Uterus (tissue), 4 donors: ENCODE data around the gene NRAS. TPM values are rescaled to one million over a fixed set of nuclear protein-coding genes. Genes with fewer than 3 reads are reported as not detected.

Source experiments
- DNase-seq, 2 donors: peaks; one replicate each; pipeline ENCODE4 v3.0.0-alpha.2; 2019 to 2020
- H3K27ac ChIP-seq, 2 donors: fragments of 200-600 bp; sonication (generic); 1 replicate in 1 of 2; 2 replicates in 1 of 2; pipeline ENCODE4 v1.5.1; 2016 to 2018
- H3K27me3 ChIP-seq, 2 donors: fragments of 200-600 bp; sonication (generic); one replicate each; pipeline ENCODE4 v1.5.1; 2018 to 2019; ENCODE audit warnings: control low read depth in 1 of 2
- H3K36me3 ChIP-seq, 2 donors: fragments of 200-600 bp; sonication (generic); one replicate each; pipeline ENCODE4 v1.5.1; 2019; ENCODE audit warnings: control low read depth in 1 of 2
- H3K4me1 ChIP-seq, 2 donors: fragments of 200-600 bp; sonication (generic); one replicate each; pipeline ENCODE4 v1.5.1; 2018 to 2019; ENCODE audit warnings: control low read depth in 1 of 2
- H3K4me3 ChIP-seq, 2 donors: fragments of 200-600 bp; sonication (generic); 1 replicate in 1 of 2; 2 replicates in 1 of 2; pipeline ENCODE4 v1.5.1; 2018 to 2019; ENCODE audit warnings: mild to moderate bottlenecking in 1 of 2
- H3K9me3 ChIP-seq, 2 donors: fragments of 200-600 bp; sonication (generic); one replicate each; pipeline ENCODE4 v1.5.1; 2019; ENCODE audit warnings: control low read depth in 1 of 2
- POLR2A ChIP-seq, 2 donors: fragments of 450-650 bp; IDR thresholded peaks; one replicate each; pipeline ENCODE4 v1.6.1; 2016; ENCODE audit warnings: antibody characterized with exemption in 2 of 2, mild to moderate bottlenecking in 1 of 2, moderate library complexity in 1 of 2
- intact Hi-C: fragments of 100-400 bp; cut with DNase I; formaldehyde crosslinking; loops from one replicate; pipeline ENCODE4 v1.15.1; 2023; ENCODE audit warnings: low total_unique reads
- small RNA-seq: library from RNA; depleted of rRNA; stranded (forward); fragments of <200 nt; gene quantifications from one replicate; pipeline ENCODE3, GENCODE V24; 2016
- total RNA-seq, 4 donors: library from RNA; depleted of rRNA in 3 of 4; stranded (reverse); fragments of >200 nt in 3 of 4; gene quantifications; one replicate each; pipeline versions ENCODE4 v1.1.0 to v1.2.4, GENCODE V29; 2014 to 2023
- TF ChIP-seq, protein P1 (sequence below), 4 experiments: fragments of 200-600 bp in 2 of 4; fragments of 450-650 bp in 2 of 4; sonication (generic) in 2 of 4; IDR thresholded peaks; one replicate each; pipeline ENCODE4 v1.5.1; 2016 to 2019; ENCODE audit warnings: antibody characterized with exemption in 4 of 4, mild to moderate bottlenecking in 2 of 4, moderate library complexity in 1 of 4
- donor health status: DM: yes; HTN: yes; CAD: no.

NRAS gene
- total RNA-seq, 4 donors from 2014 or later: 7.7 to 57.9 (median 20.4) TPM

DNA sequence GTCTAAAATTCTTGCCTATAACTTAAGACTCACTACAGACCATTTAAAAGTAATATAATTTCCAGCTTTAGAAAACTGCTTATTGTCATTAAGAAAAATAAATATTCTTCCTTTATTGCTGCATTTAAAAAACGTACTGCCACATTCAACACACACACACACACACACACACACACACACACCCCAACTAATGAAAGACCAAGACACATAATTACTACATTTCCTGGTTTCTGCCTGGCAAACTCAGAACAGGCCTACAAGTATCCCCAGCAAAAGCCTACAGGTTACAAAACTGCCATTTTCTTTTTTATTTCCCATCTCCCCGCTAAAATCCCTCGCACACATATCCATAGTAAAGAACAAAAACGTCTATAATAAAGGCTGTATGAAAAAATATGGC, 48.2 kb downstream of the NRAS start:
- Histone ChIP-seq H3K27me3 (no peaks in the 10 kb centered on the region), H3K27ac (no peak overlapping the region), H3K4me3 (no peak overlapping the region), H3K4me1 (no peaks in the 10 kb centered on the region), H3K9me3 (no peaks in the 10 kb centered on the region), H3K36me3 (no peaks in the 10 kb centered on the region)
- intact Hi-C loops: no loop called here
- DNase-seq: no peak
- TF ChIP-seq, protein P1, sequence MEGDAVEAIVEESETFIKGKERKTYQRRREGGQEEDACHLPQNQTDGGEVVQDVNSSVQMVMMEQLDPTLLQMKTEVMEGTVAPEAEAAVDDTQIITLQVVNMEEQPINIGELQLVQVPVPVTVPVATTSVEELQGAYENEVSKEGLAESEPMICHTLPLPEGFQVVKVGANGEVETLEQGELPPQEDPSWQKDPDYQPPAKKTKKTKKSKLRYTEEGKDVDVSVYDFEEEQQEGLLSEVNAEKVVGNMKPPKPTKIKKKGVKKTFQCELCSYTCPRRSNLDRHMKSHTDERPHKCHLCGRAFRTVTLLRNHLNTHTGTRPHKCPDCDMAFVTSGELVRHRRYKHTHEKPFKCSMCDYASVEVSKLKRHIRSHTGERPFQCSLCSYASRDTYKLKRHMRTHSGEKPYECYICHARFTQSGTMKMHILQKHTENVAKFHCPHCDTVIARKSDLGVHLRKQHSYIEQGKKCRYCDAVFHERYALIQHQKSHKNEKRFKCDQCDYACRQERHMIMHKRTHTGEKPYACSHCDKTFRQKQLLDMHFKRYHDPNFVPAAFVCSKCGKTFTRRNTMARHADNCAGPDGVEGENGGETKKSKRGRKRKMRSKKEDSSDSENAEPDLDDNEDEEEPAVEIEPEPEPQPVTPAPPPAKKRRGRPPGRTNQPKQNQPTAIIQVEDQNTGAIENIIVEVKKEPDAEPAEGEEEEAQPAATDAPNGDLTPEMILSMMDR (IDR thresholded peaks at IDR 0.05): no peak
- TF ChIP-seq POLR2A (IDR thresholded peaks at IDR 0.05): no peak

DNA sequence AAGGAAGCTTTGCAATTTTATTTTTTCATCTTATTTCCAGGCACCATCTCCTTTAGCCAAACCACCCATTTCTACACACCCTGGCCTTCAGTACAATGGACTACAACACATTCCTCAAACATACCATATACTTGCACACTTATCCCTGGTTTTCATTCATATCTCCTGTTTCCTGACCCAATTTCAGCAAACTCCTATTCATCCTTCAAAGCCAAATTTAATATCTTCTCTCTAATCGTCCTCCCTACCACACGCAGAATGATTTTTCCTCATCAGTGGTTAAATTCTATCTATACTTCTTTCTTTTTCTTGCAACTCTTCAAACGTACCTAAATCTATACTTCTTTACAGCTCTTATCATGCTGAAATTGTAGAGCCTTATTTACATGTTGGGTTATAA, 49.6 kb downstream of the NRAS start:
- Histone ChIP-seq H3K9me3 (no peaks in the 10 kb centered on the region), H3K4me3 (no peak overlapping the region), H3K4me1 (no peaks in the 10 kb centered on the region), H3K36me3 (no peaks in the 10 kb centered on the region), H3K27ac (no peak overlapping the region), H3K27me3 (no peaks in the 10 kb centered on the region)
- TF ChIP-seq, protein P1 (IDR thresholded peaks at IDR 0.05): no peak
- TF ChIP-seq POLR2A (IDR thresholded peaks at IDR 0.05): no peak
- DNase-seq: no peak
- intact Hi-C loops: no loop called here

DNA sequence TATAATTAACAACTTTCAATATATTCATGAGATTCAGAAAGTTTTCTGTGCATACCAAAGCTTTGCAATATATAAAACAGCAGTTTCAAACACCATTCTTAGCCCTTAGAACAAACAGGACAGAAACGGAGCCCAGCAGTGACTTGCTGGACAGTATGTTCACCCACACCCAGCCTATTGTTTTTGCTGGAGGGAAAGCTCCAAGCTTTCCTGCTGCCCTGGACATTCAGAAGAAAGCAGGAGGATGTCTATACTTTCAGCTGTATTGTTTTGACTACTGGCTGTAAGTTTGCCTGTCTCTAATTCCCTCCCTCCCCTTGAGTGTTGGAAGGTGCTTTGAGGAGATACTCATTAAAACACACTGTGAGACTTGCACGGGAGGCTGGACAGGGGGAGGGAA, 56.3 kb downstream of the NRAS start:
- Histone ChIP-seq H3K4me1 (no peaks in the 10 kb centered on the region), H3K4me3 (no peak overlapping the region), H3K27me3 (no peaks in the 10 kb centered on the region), H3K36me3 (no peaks in the 10 kb centered on the region), H3K27ac (no peak overlapping the region), H3K9me3 (no peaks in the 10 kb centered on the region)
- intact Hi-C loops: no loop called here
- TF ChIP-seq, protein P1 (IDR thresholded peaks at IDR 0.05): no peak
- no peak for TF ChIP-seq POLR2A (IDR thresholded peaks at IDR 0.05)
- no peak for DNase-seq

Small RNA genes within 50 kb of the gene (small RNA-seq; reads per million reads assigned to genes)
- gene RN7SL432P: not detected
- not detected for gene RNY1P13

Other genes with a start within 250 kb of the NRAS start
- gene TRIM33, start 205.6 kb downstream of the NRAS start, total RNA-seq: 10 to 100 TPM; 23.6 to 73.7 (median 50.8) TPM
- gene BCAS2, start 135.2 kb downstream of the NRAS start, total RNA-seq: 10 to 100 TPM; 31.8 to 61.2 (median 40.2) TPM
- gene DENND2C, start 46.7 kb downstream of the NRAS start, total RNA-seq: 1 to 10 TPM; 1.8 to 7.9 (median 4.4) TPM
- 1 to 10 TPM in 1 of 4 donors, not detected in 3; 1.3 TPM for gene AMPD1, start 21.2 kb downstream of the NRAS start, total RNA-seq
- 1,000 to 10,000 TPM in 2 of 4 donors, 100 to 1,000 TPM in 2; 247 to 1,200 (median 856) TPM for gene CSDE1, start 41.2 kb upstream of the NRAS start, total RNA-seq
- gene SIKE1, start 63.9 kb upstream of the NRAS start, total RNA-seq: 100 to 1,000 TPM in 1 of 4 donors, 10 to 100 TPM in 3; 12.8 to 114 (median 37.0) TPM
- gene SYCP1, start 138.1 kb upstream of the NRAS start, total RNA-seq: under 1 TPM in 1 of 4 donors, not detected in 3; 0.35 TPM